Measurements from ENCODE around the gene TPSB2.

GRCh38 chr16:1256874-1257322 lies 26.9 kb upstream of the TPSB2 start:
- no peak for TF ChIP-seq CTCF (IDR thresholded peaks at IDR 0.05; ENCODE audit: low read depth, low read length, poor library complexity, severe bottlenecking)
- TF ChIP-seq EZH2phosphoT487 (IDR thresholded peaks at IDR 0.05; ENCODE audit: borderline replicate concordance, low read length): no peak

Measured in DOHH2 (cell line).